ENCODE measurements around the gene ROR1.

ROR1 gene

GRCh38 chr1:63886340-63886739 is 112.5 kb downstream of the ROR1 start:
- no peaks in the 10 kb centered on the region for H3K36me3 ChIP-seq (ENCODE audit: control insufficient read depth, insufficient read depth, low read length)
- H3K4me3 ChIP-seq (replicated peaks; ENCODE audit: low read depth, low read length): no peak overlapping the region
- DNase-seq (ENCODE audit: extremely low read depth, insufficient read length): no peak
- no peaks in the 10 kb centered on the region; the same call in 1 of the 2 replicates for H3K27me3 ChIP-seq (replicated peaks; ENCODE audit: control insufficient read depth, insufficient read depth, low read length)
- no peak for TF ChIP-seq CTCF (IDR thresholded peaks at IDR 0.05; ENCODE audit: insufficient read depth, low read length, poor library complexity, severe bottlenecking)

- Histone ChIP-seq H3K36me3 (ENCODE audit: control insufficient read depth, insufficient read depth, low read length) (no peaks in the 10 kb centered on the region), H3K27me3 (replicated peaks; ENCODE audit: control insufficient read depth, insufficient read depth, low read length) (no peaks in the 10 kb centered on the region; the same call in 1 of the 2 replicates), H3K4me3 (replicated peaks; ENCODE audit: low read depth, low read length) (no peak overlapping the region)
- no peak for TF ChIP-seq CTCF (IDR thresholded peaks at IDR 0.05; ENCODE audit: insufficient read depth, low read length, poor library complexity, severe bottlenecking)
- DNase-seq (ENCODE audit: extremely low read depth, insufficient read length): no peak
Observed at GRCh38 chr1:63887809-63888208, 114.0 kb downstream of the ROR1 start.

- no peak for DNase-seq (ENCODE audit: extremely low read depth, insufficient read length)
Observed at GRCh38 chr1:63888984-63889383, 115.2 kb downstream of the ROR1 start.

GRCh38 chr1:63890468-63890867 is 116.7 kb downstream of the ROR1 start:
- no peak for DNase-seq (ENCODE audit: extremely low read depth, insufficient read length)
- H3K4me3 ChIP-seq (replicated peaks; ENCODE audit: low read depth, low read length): no peak overlapping the region
- no peaks in the 10 kb centered on the region for H3K36me3 ChIP-seq (ENCODE audit: control insufficient read depth, insufficient read depth, low read length)
- no peaks in the 10 kb centered on the region for H3K27me3 ChIP-seq (replicated peaks; ENCODE audit: control insufficient read depth, insufficient read depth, low read length)
- TF ChIP-seq CTCF (IDR thresholded peaks at IDR 0.05; ENCODE audit: insufficient read depth, low read length, poor library complexity, severe bottlenecking): no peak

More at GRCh38 chr1:63888984-63889383, 115.2 kb downstream of the ROR1 start:
- Histone ChIP-seq H3K4me3 (replicated peaks; ENCODE audit: low read depth, low read length) (no peak overlapping the region), H3K27me3 (replicated peaks; ENCODE audit: control insufficient read depth, insufficient read depth, low read length) (no peaks in the 10 kb centered on the region; the same call in 1 of the 2 replicates), H3K36me3 (ENCODE audit: control insufficient read depth, insufficient read depth, low read length) (no peaks in the 10 kb centered on the region)
- no peak for TF ChIP-seq CTCF (IDR thresholded peaks at IDR 0.05; ENCODE audit: insufficient read depth, low read length, poor library complexity, severe bottlenecking)

- no peak overlapping the region for H3K4me3 ChIP-seq (replicated peaks; ENCODE audit: low read depth, low read length)
- no peak for TF ChIP-seq CTCF (IDR thresholded peaks at IDR 0.05; ENCODE audit: insufficient read depth, low read length, poor library complexity, severe bottlenecking)
- H3K27me3 ChIP-seq (replicated peaks; ENCODE audit: control insufficient read depth, insufficient read depth, low read length): no peaks in the 10 kb centered on the region
- no peaks in the 10 kb centered on the region for H3K36me3 ChIP-seq (ENCODE audit: control insufficient read depth, insufficient read depth, low read length)
- DNase-seq (ENCODE audit: extremely low read depth, insufficient read length): no peak
Observed at GRCh38 chr1:63891060-63891690, 117.4 kb downstream of the ROR1 start.

Measured in GM06990 (cell line).